ELF-1 (cell line): ENCODE data around the gene LRRC8B.
"Not testable (repeated sequence)": the region's sequence is repeated elsewhere in the genome, so short reads cannot be mapped to it uniquely, and the experiment has no call there.

ENCODE experiments used
- DNase-seq: peaks from one replicate; pipeline ENCODE4 v3.0.0-alpha.2; 2016; ENCODE audit warnings: low read depth, low spot score

Gene LRRC8B

GRCh38 chr1:89584211-89584610, 59.6 kb downstream of the LRRC8B start:
- no peak for DNase-seq

GRCh38 chr1:89584781-89585180, 60.2 kb downstream of the LRRC8B start:
- no peak for DNase-seq

GRCh38 chr1:89587729-89588161, 63.1 kb downstream of the LRRC8B start:
- no peak for DNase-seq

- no peak for DNase-seq
Measured at GRCh38 chr1:89588480-89588879, 63.9 kb downstream of the LRRC8B start.

- no peak for DNase-seq
Measured at GRCh38 chr1:89589515-89589914, 64.9 kb downstream of the LRRC8B start.

- DNase-seq = no peak
Measured at GRCh38 chr1:89590341-89591080, 65.9 kb downstream of the LRRC8B start.

GRCh38 chr1:89592861-89593302, 68.3 kb downstream of the LRRC8B start:
- DNase-seq = not testable (repeated sequence)

- DNase-seq = no peak
Measured at GRCh38 chr1:89594096-89594740, 69.6 kb downstream of the LRRC8B start.

GRCh38 chr1:89596698-89597097, 72.1 kb downstream of the LRRC8B start:
- no peak for DNase-seq

GRCh38 chr1:89598450-89599331, 74.1 kb downstream of the LRRC8B start:
- DNase-seq = no peak

GRCh38 chr1:89599332-89599630, 74.7 kb downstream of the LRRC8B start:
- DNase-seq = no peak

GRCh38 chr1:89600451-89601224, 76.0 kb downstream of the LRRC8B start:
- no peak for DNase-seq

- DNase-seq = no peak
Measured at GRCh38 chr1:89602871-89603404, 78.3 kb downstream of the LRRC8B start.

GRCh38 chr1:89603651-89604413, 79.2 kb downstream of the LRRC8B start:
- DNase-seq = no peak

GRCh38 chr1:89604414-89604735, 79.7 kb downstream of the LRRC8B start:
- DNase-seq = no peak

GRCh38 chr1:89605692-89606091, 81.1 kb downstream of the LRRC8B start:
- no peak for DNase-seq

- DNase-seq = no peak
Measured at GRCh38 chr1:89606227-89606980, 81.8 kb downstream of the LRRC8B start.

GRCh38 chr1:89607156-89607555, 82.5 kb downstream of the LRRC8B start:
- DNase-seq = no peak

- DNase-seq = no peak
Measured at GRCh38 chr1:89607586-89608318, 83.1 kb downstream of the LRRC8B start.
